ENCODE data around the gene SPATS1.
"Not testable (repeated sequence)": the region's sequence is repeated elsewhere in the genome, so short reads cannot be mapped to it uniquely, and the experiment has no call there.

The SPATS1 gene

DNA sequence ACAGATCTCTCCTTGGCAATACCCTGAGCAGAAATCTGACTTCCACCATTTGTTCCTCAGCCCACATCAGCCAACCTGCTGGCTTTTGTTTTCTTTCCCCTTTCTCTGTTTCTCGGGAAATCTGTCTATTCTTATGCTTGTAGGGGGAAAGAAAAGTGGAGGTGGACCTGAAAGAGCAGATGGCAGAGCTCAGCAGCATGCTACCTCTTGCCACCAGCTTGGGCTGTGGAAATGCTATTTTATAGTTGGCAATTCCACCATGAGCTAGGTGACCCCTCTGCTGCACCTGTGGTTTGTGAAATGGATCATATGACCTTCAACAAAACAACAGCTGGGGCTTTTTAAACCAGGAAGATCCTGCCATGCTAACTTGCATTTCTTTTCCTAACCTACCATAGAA lies 6.8 kb upstream of the SPATS1 start:
- Histone ChIP-seq H3K36me3 (ENCODE audit: control insufficient read depth, insufficient read depth, low read length) (no peaks in the 10 kb centered on the region), H3K9me3 (ENCODE audit: control insufficient read depth, low read length) (no peaks in the 10 kb centered on the region), H3K4me1 (ENCODE audit: control insufficient read depth, insufficient read depth, low read length) (no peaks in the 10 kb centered on the region), H3K9ac (ENCODE audit: low read length) (no peak overlapping the region), H3K4me3 (ENCODE audit: low read length) (no peak overlapping the region), H3K27me3 (ENCODE audit: control insufficient read depth, insufficient read depth, low read length) (no peaks in the 10 kb centered on the region)

DNA sequence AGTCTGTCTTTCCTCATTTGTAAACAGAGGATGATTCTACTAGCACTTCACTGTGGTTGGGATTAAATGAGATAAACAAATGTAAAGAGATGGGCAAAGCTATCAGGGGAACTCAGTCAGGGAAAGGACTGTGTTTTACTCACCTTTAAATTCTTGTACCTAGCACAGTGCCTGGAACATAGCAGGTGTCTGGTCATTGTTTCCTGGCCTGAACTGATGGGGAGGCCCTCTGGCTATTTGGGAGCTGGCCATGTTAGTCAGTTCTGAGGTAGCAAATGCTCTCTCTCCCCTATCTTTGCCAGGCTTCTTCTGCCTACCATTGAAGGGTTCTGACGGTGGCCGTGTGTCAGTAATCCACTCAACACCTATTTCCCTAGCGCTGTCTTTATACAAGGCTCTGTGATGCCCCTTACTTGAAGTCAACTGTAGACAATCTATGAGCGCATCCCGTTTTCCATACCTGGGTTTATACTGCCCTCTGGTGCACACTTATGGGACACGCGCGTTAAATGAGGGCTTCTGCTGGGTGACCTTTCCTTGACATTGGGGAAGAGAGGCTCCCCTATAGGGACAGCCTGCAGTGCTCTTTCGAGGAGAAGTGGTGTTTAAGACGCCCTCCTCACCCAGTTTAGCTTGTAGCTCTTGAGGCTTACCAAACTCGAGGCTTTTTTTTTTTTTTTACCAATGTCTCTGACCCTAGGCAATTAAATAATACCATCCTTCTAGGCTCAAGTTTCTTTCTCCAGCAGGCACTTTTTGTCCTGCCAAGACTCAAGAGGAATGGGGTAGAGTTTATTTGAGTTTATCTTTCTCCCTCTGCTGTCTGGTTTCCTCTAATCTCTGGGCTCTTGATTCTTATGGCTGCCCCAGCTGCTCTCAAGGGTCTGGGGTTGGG lies 4.0 kb upstream of the SPATS1 start:
- Histone ChIP-seq H3K36me3 (ENCODE audit: control insufficient read depth, insufficient read depth, low read length) (no peaks in the 10 kb centered on the region), H3K4me3 (ENCODE audit: low read length) (no peak overlapping the region), H3K9me3 (ENCODE audit: control insufficient read depth, low read length) (no peaks in the 10 kb centered on the region), H3K9ac (ENCODE audit: low read length) (no peak overlapping the region), H3K27me3 (ENCODE audit: control insufficient read depth, insufficient read depth, low read length) (peaks cover 14% of the 10 kb centered on the region), H3K4me1 (ENCODE audit: control insufficient read depth, insufficient read depth, low read length) (no peaks in the 10 kb centered on the region)

DNA sequence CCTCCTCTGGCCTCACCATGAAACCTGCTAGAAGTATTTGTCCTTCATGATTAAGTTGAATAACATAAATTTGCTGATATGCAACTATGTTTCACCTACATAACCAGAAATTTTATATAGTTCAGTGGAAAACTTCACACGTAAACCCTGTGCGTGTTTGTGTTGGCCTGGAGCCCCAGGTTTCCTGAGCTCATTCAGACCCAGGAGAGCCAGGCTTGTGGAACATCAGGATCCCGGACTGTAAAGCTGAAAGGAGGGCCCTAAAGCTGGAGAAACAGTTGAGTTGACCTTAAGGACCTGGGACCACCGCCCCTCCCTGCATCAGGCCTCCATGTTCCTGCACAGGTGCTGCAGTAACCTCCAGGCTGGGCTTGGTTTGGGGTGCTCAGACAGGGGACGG lies 3.1 kb upstream of the SPATS1 start:
- Histone ChIP-seq H3K27me3 (ENCODE audit: control insufficient read depth, insufficient read depth, low read length) (peaks cover 22% of the 10 kb centered on the region), H3K9ac (ENCODE audit: low read length) (no peak overlapping the region), H3K4me1 (ENCODE audit: control insufficient read depth, insufficient read depth, low read length) (no peaks in the 10 kb centered on the region), H3K9me3 (ENCODE audit: control insufficient read depth, low read length) (no peaks in the 10 kb centered on the region), H3K36me3 (ENCODE audit: control insufficient read depth, insufficient read depth, low read length) (no peaks in the 10 kb centered on the region), H3K4me3 (ENCODE audit: low read length) (no peak overlapping the region)

DNA sequence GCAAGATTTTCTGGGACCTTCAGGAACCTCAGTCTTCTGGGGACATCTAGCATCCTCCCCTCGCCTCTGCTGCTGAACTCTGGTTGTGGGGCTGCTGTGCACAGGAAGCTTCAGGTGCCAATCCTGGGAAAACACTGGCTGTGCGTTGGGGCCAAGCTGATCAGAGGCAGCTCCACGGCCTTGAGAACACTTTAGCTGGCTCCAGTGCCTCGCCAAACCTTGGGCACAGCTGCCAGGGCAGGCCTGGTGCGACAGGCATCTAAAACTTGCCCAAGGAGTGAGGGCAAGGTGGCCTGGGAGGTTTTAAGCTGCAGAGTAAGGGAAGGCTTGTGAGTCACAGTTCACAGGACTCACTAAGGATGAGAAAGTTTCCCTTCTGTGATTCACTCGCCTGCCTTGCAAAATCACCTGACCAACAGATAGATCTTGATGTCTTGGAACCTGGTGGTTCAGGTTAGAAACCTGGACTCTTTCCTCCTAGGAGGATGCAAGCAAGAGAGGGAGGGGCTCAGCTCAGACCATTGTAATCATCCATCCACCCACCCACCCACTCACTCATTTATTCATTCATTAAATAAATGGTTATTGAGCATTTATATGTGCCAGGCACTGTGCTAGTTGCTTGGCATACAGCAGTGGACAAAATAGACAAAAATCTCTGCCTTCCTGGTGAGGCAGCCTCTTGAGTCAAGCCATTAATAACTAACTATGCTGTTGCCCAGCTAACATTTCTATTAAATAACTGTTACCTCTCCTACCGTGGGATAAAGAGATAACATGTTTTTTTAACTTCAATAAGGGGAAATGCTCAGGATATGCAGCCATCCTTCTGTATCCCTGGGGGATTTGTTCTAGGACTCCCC lies 2.5 kb upstream of the SPATS1 start:
- Histone ChIP-seq H3K27me3 (ENCODE audit: control insufficient read depth, insufficient read depth, low read length) (peaks cover 28% of the 10 kb centered on the region), H3K4me1 (ENCODE audit: control insufficient read depth, insufficient read depth, low read length) (no peaks in the 10 kb centered on the region), H3K4me3 (ENCODE audit: low read length) (no peak overlapping the region), H3K9ac (ENCODE audit: low read length) (no peak overlapping the region), H3K9me3 (ENCODE audit: control insufficient read depth, low read length) (no peaks in the 10 kb centered on the region), H3K36me3 (ENCODE audit: control insufficient read depth, insufficient read depth, low read length) (no peaks in the 10 kb centered on the region)

DNA sequence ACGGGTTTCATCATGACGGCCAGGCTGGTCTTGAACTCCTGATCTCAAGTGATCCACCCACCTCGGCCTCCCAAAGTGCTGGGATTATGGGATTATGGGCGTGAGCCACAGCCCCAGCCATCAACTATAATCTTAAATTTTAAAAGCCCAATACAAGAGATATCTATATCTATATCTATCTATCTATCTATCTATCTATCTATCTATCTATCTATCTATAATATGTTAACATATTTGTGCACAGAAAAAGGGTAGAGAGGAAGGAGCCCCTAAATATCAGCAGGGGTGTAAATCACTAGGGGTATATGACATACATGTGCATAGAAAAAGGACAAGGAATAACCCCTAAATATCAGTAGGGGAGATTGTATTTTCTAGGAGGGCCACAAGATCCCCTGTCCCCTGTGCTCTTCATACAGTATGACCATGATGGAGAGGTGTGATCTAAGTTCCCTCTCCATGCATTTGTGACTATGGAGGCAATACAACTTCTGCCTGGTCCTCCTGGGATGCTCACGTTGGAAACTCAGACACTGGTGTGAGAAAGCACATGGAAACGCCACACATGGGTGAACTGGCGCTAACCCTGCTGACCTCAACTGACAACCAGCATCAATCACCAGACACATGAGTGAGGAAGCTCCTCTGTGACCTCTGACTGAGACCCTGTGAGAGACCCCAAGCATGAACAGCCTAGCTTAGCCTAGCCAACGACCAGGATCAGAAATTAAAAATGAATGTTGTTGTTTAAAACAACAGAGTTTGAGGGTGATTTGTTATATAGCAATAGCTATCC lies 1.2 kb upstream of the SPATS1 start:
- Histone ChIP-seq H3K27me3 (ENCODE audit: control insufficient read depth, insufficient read depth, low read length) (peaks cover 29% of the 10 kb centered on the region), H3K9me3 (ENCODE audit: control insufficient read depth, low read length) (no peaks in the 10 kb centered on the region), H3K4me3 (ENCODE audit: low read length) (no peak overlapping the region), H3K9ac (ENCODE audit: low read length) (no peak overlapping the region), H3K36me3 (ENCODE audit: control insufficient read depth, insufficient read depth, low read length) (no peaks in the 10 kb centered on the region), H3K4me1 (ENCODE audit: control insufficient read depth, insufficient read depth, low read length) (no peaks in the 10 kb centered on the region)

DNA sequence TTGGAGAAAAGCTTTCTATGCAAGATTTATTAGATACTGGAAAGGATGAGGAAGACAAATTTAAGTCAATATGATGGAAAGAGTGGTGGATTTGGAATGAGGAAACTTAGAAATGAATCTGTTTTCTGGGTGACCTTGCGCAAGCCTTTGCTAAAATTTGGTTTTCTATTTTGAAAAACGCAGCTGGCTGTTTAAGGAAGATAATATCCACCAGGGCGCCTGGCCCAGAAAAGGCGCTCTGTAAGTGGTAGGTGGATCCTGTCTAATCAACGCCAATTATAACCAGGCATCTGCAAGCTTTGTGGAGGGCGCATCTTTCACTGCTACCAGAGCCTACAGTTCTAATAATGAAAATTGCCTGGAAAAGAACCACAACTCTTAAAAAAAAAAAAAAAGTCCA lies 398 bp upstream of the SPATS1 start:
- no peaks in the 10 kb centered on the region for H3K9me3 ChIP-seq (ENCODE audit: control insufficient read depth, low read length)
- peaks cover 29% of the 10 kb centered on the region for H3K27me3 ChIP-seq (ENCODE audit: control insufficient read depth, insufficient read depth, low read length)
- H3K4me3 ChIP-seq (ENCODE audit: low read length) = no peak overlapping the region
- no peak overlapping the region for H3K9ac ChIP-seq (ENCODE audit: low read length)
- no peaks in the 10 kb centered on the region for H3K4me1 ChIP-seq (ENCODE audit: control insufficient read depth, insufficient read depth, low read length)
- H3K36me3 ChIP-seq (ENCODE audit: control insufficient read depth, insufficient read depth, low read length) = no peaks in the 10 kb centered on the region

DNA sequence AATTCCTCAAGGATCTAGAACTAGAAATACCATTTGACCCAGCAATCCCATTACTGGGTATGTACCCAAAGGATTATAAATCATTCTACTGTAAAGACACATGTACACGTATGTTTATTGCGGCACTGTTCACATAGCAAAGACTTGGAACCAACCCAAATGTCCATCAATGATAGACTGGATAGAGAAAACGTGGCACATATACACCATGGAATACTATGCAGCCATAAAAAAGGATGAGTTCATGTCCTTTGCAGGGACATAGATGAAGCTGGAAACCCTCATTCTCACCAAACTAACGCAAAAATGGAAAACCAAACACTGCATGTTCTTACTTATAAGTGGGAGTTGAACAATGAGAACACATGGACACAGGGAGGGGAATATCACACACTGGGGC lies 4.4 kb downstream of the SPATS1 start:
- H3K4me3 ChIP-seq (ENCODE audit: low read length); H3K4me1 ChIP-seq (ENCODE audit: control insufficient read depth, insufficient read depth, low read length); H3K36me3 ChIP-seq (ENCODE audit: control insufficient read depth, insufficient read depth, low read length); H3K9me3 ChIP-seq (ENCODE audit: control insufficient read depth, low read length); H3K9ac ChIP-seq (ENCODE audit: low read length): not testable (repeated sequence)
- H3K27me3 ChIP-seq (ENCODE audit: control insufficient read depth, insufficient read depth, low read length) = peaks cover 29% of the 10 kb centered on the region

DNA sequence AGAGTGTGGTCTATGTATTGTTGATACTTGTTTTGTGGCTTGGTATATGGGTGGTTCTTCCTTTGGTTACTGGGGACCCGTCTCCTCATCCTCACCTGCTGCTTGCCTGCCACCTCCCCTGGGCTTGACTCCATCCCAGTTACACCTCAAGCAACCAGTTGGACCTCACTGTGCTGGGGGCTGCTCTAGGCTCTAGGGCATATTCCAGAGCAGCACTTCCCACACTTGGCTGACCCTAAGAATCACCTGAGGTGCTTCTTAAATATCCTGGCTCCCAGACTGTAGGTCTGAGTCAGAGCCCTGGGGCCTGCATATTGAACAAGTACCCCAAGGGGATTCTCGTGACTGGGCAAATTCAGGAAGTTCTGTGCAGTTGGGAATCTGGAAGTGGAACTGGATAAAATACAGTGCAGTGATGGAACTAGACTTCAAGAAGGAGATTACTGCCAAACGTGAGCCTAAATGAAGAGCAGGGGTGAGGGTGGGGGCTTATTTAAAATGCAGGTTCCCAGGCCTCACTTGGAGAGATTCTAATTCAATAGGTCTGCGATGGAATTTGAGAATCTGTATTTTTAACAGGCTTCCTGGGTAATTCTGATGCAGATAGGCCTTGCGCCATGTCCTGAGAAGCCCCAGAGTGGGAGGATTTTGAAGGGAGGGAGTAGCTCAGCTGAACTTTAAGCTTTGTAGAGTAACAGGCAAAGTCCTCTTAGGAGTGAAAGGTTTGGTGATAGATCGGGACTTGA lies 7.6 kb downstream of the SPATS1 start:
- peaks cover 14% of the 10 kb centered on the region for H3K4me1 ChIP-seq (ENCODE audit: control insufficient read depth, insufficient read depth, low read length)
- H3K27me3 ChIP-seq (ENCODE audit: control insufficient read depth, insufficient read depth, low read length) = no peaks in the 10 kb centered on the region
- H3K9me3 ChIP-seq (ENCODE audit: control insufficient read depth, low read length) = no peaks in the 10 kb centered on the region
- no peaks in the 10 kb centered on the region for H3K36me3 ChIP-seq (ENCODE audit: control insufficient read depth, insufficient read depth, low read length)
- no peak overlapping the region for H3K9ac ChIP-seq (ENCODE audit: low read length)
- no peak overlapping the region for H3K4me3 ChIP-seq (ENCODE audit: low read length)

DNA sequence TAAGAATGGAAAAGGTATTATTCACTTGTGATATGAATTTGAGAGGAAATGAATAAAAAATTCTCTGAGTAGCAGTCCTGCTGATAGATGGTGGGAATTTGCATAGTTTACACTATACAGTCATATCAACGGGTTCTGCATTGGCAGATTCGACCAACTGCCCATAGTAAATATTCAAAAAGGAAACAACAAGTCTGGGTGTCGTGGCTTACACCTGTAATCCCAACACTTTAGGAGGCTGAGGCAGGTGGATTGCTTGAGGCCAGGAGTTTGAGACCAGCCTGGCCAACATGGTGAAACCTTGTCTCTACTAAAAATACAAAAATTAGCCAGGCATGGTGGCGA lies 8.2 kb downstream of the SPATS1 start:
- H3K4me1 ChIP-seq (ENCODE audit: control insufficient read depth, insufficient read depth, low read length) = peaks cover 14% of the 10 kb centered on the region
- H3K9ac ChIP-seq (ENCODE audit: low read length); H3K36me3 ChIP-seq (ENCODE audit: control insufficient read depth, insufficient read depth, low read length); H3K4me3 ChIP-seq (ENCODE audit: low read length); H3K9me3 ChIP-seq (ENCODE audit: control insufficient read depth, low read length); H3K27me3 ChIP-seq (ENCODE audit: control insufficient read depth, insufficient read depth, low read length): not testable (repeated sequence)

DNA sequence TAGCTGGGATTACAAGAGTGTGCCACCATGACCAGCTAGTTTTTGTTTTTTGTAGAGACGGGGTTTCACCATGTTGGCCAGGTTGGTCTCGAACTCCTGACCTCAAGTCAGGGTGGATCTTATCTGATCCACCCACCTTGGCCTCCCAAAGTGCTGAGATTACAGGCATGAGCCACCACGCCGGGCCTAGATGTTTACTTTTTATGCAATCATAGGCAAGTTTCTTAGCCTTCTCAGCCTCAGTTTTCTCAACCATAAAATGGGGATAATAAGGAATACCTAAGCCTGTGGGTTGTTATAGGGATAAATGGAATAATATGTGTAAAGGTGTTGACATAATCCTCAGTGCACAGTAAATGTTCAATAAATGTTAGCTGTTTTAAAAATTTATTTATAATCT lies 9.8 kb downstream of the SPATS1 start:
- H3K9me3 ChIP-seq (ENCODE audit: control insufficient read depth, low read length) = no peaks in the 10 kb centered on the region
- peaks cover 14% of the 10 kb centered on the region for H3K4me1 ChIP-seq (ENCODE audit: control insufficient read depth, insufficient read depth, low read length)
- no peak overlapping the region for H3K4me3 ChIP-seq (ENCODE audit: low read length)
- no peaks in the 10 kb centered on the region for H3K27me3 ChIP-seq (ENCODE audit: control insufficient read depth, insufficient read depth, low read length)
- no peaks in the 10 kb centered on the region for H3K36me3 ChIP-seq (ENCODE audit: control insufficient read depth, insufficient read depth, low read length)
- no peak overlapping the region for H3K9ac ChIP-seq (ENCODE audit: low read length)

DNA sequence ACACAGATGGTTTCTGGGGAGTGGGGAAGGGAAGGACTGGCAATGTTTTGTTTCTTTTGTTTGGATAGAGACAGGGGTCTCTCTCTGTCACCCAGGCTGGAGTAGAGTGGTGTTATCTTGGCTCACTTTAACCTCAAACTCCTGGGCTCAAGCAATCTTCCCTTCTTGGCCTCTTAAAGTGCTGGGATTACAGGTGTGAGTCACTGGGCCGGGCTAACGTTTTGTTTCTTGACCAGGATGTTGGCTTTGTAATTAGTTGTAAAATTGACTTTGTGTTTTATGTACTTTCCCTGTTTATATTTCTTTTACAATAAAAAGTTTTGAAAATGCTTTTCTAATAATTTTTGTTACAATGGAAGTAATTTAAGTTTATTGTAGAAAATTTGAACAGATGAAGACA lies 10.9 kb downstream of the SPATS1 start:
- Histone ChIP-seq H3K9me3 (ENCODE audit: control insufficient read depth, low read length) (no peaks in the 10 kb centered on the region), H3K4me1 (ENCODE audit: control insufficient read depth, insufficient read depth, low read length) (peaks cover 14% of the 10 kb centered on the region), H3K4me3 (ENCODE audit: low read length) (no peak overlapping the region), H3K36me3 (ENCODE audit: control insufficient read depth, insufficient read depth, low read length) (no peaks in the 10 kb centered on the region), H3K9ac (ENCODE audit: low read length) (no peak overlapping the region), H3K27me3 (ENCODE audit: control insufficient read depth, insufficient read depth, low read length) (no peaks in the 10 kb centered on the region)
